WTC11 (cell line): ENCODE results near the gene CUEDC1.

Experiments used
- ATF3 ChIP-seq: sonication (generic); formaldehyde crosslinking; conservative IDR thresholded peaks from 2 replicates; pipeline ENCODE4 v1.8.1; 2022; ENCODE audit warnings: mild to moderate bottlenecking, missing genetic modification reagents
- CREB1 ChIP-seq: sonication (generic); formaldehyde crosslinking; IDR thresholded peaks from 2 replicates; pipeline ENCODE4 v1.8.0; 2023; ENCODE audit warnings: mild to moderate bottlenecking, missing genetic modification reagents
- CTCF ChIP-seq: fragments of 200-600 bp; IDR thresholded peaks from 2 replicates; pipeline ENCODE4 v1.8.0; 2022; ENCODE audit warnings: antibody characterized with exemption
- E2F4 ChIP-seq: sonication (generic); formaldehyde crosslinking; IDR thresholded peaks from 2 replicates; pipeline ENCODE4 v1.8.1; 2022; ENCODE audit warnings: low read depth, mild to moderate bottlenecking, moderate library complexity, missing genetic modification reagents, borderline replicate concordance
- FOXJ3 ChIP-seq: sonication (generic); formaldehyde crosslinking; IDR thresholded peaks from 2 replicates; pipeline ENCODE4 v1.9.0; 2021; ENCODE audit warnings: missing genetic modification reagents, mild to moderate bottlenecking, borderline replicate concordance
- IRF1 ChIP-seq: sonication (generic); formaldehyde crosslinking; IDR thresholded peaks from 2 replicates; pipeline ENCODE4 v1.8.0; 2023; ENCODE audit warnings: missing genetic modification reagents
- IRF2 ChIP-seq: sonication (generic); formaldehyde crosslinking; IDR thresholded peaks from 2 replicates; pipeline ENCODE4 v1.8.0; 2022; ENCODE audit warnings: low read depth, missing genetic modification reagents, borderline replicate concordance
- NR1H2 ChIP-seq: sonication (generic); formaldehyde crosslinking; IDR thresholded peaks from 2 replicates; pipeline ENCODE4 v1.9.0; 2021; ENCODE audit warnings: mild to moderate bottlenecking, moderate library complexity, missing genetic modification reagents
- NR2C2 ChIP-seq: sonication (generic); formaldehyde crosslinking; IDR thresholded peaks from 2 replicates; pipeline ENCODE4 v1.8.0; 2022; ENCODE audit warnings: mild to moderate bottlenecking, missing genetic modification reagents
- PRRX2 ChIP-seq: fragments of 250-450 bp; sonication (Bioruptor Pico); IDR thresholded peaks from 2 replicates; pipeline ENCODE4 v1.8.0; 2021; ENCODE audit warnings: mild to moderate bottlenecking
- SP1 ChIP-seq: sonication (generic); formaldehyde crosslinking; conservative IDR thresholded peaks from 2 replicates; pipeline ENCODE4 v1.8.1; 2022; ENCODE audit warnings: missing genetic modification reagents
- TCF7 ChIP-seq: sonication (generic); formaldehyde crosslinking; IDR thresholded peaks from 2 replicates; pipeline ENCODE4 v1.8.0; 2022; ENCODE audit warnings: mild to moderate bottlenecking, low read depth, missing genetic modification reagents, moderate library complexity
- ZNF138 ChIP-seq: sonication (generic); formaldehyde crosslinking; conservative IDR thresholded peaks from 2 replicates; pipeline ENCODE4 v1.8.1; 2022; ENCODE audit warnings: mild to moderate bottlenecking, moderate library complexity, missing genetic modification reagents

- TF ChIP-seq CREB1 (CRISPR knock-in tag) (no peak), FOXJ3 (no peak), CTCF (no peak), ATF3 (CRISPR knock-in tag) (no peak), IRF1 (CRISPR knock-in tag) (no peak), TCF7 (no peak), ZNF138 (no peak), E2F4 (no peak), IRF2 (CRISPR knock-in tag) (no peak), NR2C2 (CRISPR knock-in tag) (no peak), PRRX2 (CRISPR knock-in tag) (no peak), NR1H2 (CRISPR knock-in tag) (no peak), SP1 (no peak)
These were observed 39.2 kb upstream of the CUEDC1 start for GRCh38 chr17:57994436-57994835.
